Erythroblast (primary cell): ENCODE data around the gene PXT1.

Source experiments
- DNase-seq, 2 experiments: peaks; one replicate each; lab custom pipeline; 2025; lab: John Stamatoyannopoulos, UW
- GATA1 ChIP-seq: IDR thresholded peaks from 2 replicates; pipeline ENCODE4 v1.6.1; 2011; ENCODE audit warnings: low read depth, mild to moderate bottlenecking, control low read depth, low read length, moderate library complexity
- POLR2A ChIP-seq: IDR thresholded peaks from 2 replicates; pipeline ENCODE4 v1.6.1; 2011; ENCODE audit warnings: mild to moderate bottlenecking, low read length

The PXT1 gene

DNA sequence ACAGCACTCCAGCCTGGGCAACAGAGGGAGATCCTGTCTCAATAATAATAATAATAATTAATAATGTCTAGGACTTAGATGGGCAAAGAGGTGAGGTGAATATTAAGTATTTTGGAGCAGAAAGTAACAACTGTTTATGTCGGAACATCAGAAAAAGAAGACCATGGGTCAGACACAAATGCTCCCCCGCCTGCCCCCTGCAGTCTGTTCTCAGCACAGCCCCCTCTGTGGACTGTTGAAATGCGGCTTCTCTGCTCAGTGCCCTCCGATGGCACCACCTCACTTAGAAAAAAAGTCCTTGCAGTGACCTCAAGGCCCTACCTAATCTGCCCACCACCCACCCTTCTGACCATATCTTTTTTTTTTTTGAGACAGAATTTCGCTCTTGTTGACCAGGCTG lies 50.0 kb downstream of the PXT1 start:
- no peak for DNase-seq
- no peak for TF ChIP-seq GATA1
- no peak for TF ChIP-seq POLR2A

- DNase-seq, result no peak
- no peak for TF ChIP-seq GATA1
- no peak for TF ChIP-seq POLR2A
Measured at GRCh38 chr6:36389353-36389752, 53.3 kb downstream of the PXT1 start.

GRCh38 chr6:36387440-36388303 lies 55.0 kb downstream of the PXT1 start, which contains the start of gene ETV7:
Gene ETV7 (minus strand): TSS chr6:36387669. CDS start chr6:36387541, 128 bp downstream.
- DNase-seq, result peak; percentile 25 to 51
- no peak for TF ChIP-seq POLR2A
- no peak for TF ChIP-seq GATA1

GRCh38 chr6:36386495-36387439 lies 55.9 kb downstream of the PXT1 start:
- DNase-seq, result peak; percentile 20 to 50
- TF ChIP-seq GATA1 (no peak), POLR2A (no peak)

- no peak for DNase-seq
- TF ChIP-seq POLR2A (no peak), GATA1 (no peak)
Measured at GRCh38 chr6:36384095-36384494, 58.6 kb downstream of the PXT1 start.

- DNase-seq, result no peak
- no peak for TF ChIP-seq GATA1
- no peak for TF ChIP-seq POLR2A
Measured at GRCh38 chr6:36383606-36384005, 59.0 kb downstream of the PXT1 start.

DNA sequence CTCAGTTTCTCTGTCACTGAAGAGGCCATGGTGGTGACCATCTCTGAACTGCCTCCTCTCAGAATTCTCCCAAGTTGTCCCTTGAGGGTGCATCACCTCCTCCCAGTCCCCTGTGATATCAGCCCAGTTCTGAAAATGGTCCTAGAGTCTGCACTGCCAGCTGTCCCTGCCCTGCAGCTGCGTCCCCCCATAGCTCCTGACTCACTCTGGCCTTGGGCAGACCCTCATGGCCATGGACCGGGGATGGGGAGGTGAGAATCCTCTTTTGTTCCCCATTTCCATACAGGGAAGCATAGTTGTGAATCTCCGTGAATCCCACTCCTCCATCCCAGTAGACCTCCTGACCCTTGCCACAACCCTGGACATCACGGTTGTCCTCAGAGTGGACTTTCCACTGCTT lies 59.7 kb downstream of the PXT1 start:
- TF ChIP-seq POLR2A, result no peak
- TF ChIP-seq GATA1, result no peak

GRCh38 chr6:36381502-36382389 lies 60.9 kb downstream of the PXT1 start:
- DNase-seq, result no peak
- TF ChIP-seq GATA1 (no peak), POLR2A (no peak)

More for the DNA sequence above, 59.7 kb downstream of the PXT1 start:
- no peak for DNase-seq

GRCh38 chr6:36380166-36380565 lies 62.5 kb downstream of the PXT1 start:
- no peak for DNase-seq
- TF ChIP-seq GATA1 (no peak), POLR2A (no peak)

- DNase-seq, result no peak
- TF ChIP-seq POLR2A (no peak), GATA1 (no peak)
Measured at GRCh38 chr6:36378936-36379335, 63.7 kb downstream of the PXT1 start.

- no peak for TF ChIP-seq GATA1
- TF ChIP-seq POLR2A, result no peak
- no peak for DNase-seq
Measured at GRCh38 chr6:36378243-36378920, 64.3 kb downstream of the PXT1 start.

GRCh38 chr6:36377594-36377993 lies 65.1 kb downstream of the PXT1 start:
- TF ChIP-seq POLR2A (no peak), GATA1 (no peak)
- DNase-seq, result no peak
